Activated B cell treated with CpG ODN at 0.5 μM for 24 hours (primary cell): ENCODE data around the gene DMPK. TPM values are rescaled to one million over a fixed set of nuclear protein-coding genes. Genes with fewer than 3 reads are reported as not detected.

Experiments
- ATAC-seq: fragments of 200-7000 bp; cut with Tn5 transposase; one replicate; pipeline ENCODE4 v1.10.0; 2021; ENCODE audit warnings: low read depth, mild to moderate bottlenecking, moderate library complexity
- CTCF ChIA-PET: fragments of 350-600 bp; sonication (Branson Sonifier 250); formaldehyde crosslinking; loops from one replicate; lab custom pipeline; 2021; ENCODE audit warnings: antibody characterized with exemption; lab: Charles Lee
- POLR2A ChIA-PET: fragments of 350-600 bp; sonication (Branson Sonifier 250); formaldehyde crosslinking; loops from one replicate; lab custom pipeline; 2021; ENCODE audit warnings: antibody characterized with exemption; lab: Charles Lee
- DNase-seq: peaks from one replicate; pipeline ENCODE4 v3.0.0; 2022
- H3K27ac Mint-ChIP-seq: one replicate; pipeline ENCODE4 v1.8.0; 2020; ENCODE audit warnings: mixed read lengths
- H3K27me3 Mint-ChIP-seq: one replicate; pipeline ENCODE4 v1.8.0; 2021; ENCODE audit warnings: mixed read lengths
- H3K36me3 Mint-ChIP-seq: one replicate; pipeline ENCODE4 v1.8.0; 2021; ENCODE audit warnings: low read depth, mixed read lengths
- H3K4me1 Mint-ChIP-seq: one replicate; pipeline ENCODE4 v1.8.0; 2021; ENCODE audit warnings: mixed read lengths
- H3K4me3 Mint-ChIP-seq: one replicate; pipeline ENCODE4 v1.8.0; 2020; ENCODE audit warnings: mild to moderate bottlenecking, mixed read lengths
- H3K9me3 Mint-ChIP-seq: one replicate; pipeline ENCODE4 v1.8.0; 2020; ENCODE audit warnings: mixed read lengths
- CTCF ChIP-seq: fragments of 200-600 bp; IDR thresholded peaks from one replicate; pipeline ENCODE4 v1.8.0; 2022; ENCODE audit warnings: antibody characterized with exemption, mild to moderate bottlenecking
- intact Hi-C: fragments of 100-400 bp; cut with micrococcal nuclease; formaldehyde crosslinking; loops from one replicate; pipeline ENCODE4 v1.15.1; 2024
- total RNA-seq: library from RNA; stranded (reverse); gene quantifications from 2 replicates; pipeline ENCODE4 v1.2.3, GENCODE V29; 2022

DMPK gene
- total RNA-seq, 1 donor from 2014 or later: 39.0 TPM

DNA sequence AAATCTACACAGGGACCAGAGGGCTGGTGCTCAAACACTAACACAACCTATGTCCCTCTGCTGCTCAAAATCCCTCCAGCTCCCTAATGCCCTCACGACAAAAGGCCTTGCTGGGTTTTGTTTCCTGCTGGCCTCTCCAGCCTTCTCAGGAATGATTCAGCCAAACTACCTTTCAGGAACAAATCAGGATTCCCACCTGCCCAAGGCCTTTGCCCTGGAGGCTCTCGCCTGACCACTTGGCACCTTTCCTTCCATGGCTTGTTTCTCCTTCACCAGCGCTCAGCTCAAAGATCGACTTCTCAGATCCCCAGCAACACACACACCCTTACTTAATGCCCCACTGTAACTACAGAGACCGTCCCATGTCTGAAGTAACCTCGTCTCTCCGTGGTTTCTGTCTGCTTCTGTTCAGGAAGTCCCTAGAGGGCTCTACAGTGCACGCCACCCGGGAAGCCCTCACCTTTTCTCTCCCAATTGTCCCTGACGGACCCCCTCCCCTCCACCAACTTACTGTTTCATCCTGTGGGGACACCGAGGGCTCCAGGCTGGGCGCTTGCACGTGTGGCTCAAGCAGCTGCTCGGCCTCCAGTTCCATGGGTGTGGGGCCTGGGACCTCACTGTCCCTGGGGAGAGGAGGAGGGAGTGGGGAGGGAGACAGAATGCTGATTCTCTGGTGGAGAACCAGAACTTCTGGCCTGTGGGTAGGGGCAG lies 10.0 kb downstream of the DMPK start:
- Mint-ChIP-seq H3K4me3 (no peak overlapping the region), H3K4me1 (peaks cover 19% of the 10 kb centered on the region), H3K36me3 (peaks cover 9% of the 10 kb centered on the region), H3K9me3 (no peaks in the 10 kb centered on the region), H3K27ac (peak overlapping the region; percentile 20), H3K27me3 (no peaks in the 10 kb centered on the region)
- intact Hi-C loops: loop anchor here (10.0 kb wide), 1 partner anchor 347 kb away; the partner anchor contains the start of gene ERCC1
- TF ChIP-seq CTCF: no peak
- ChIA-PET POLR2A (interaction anchor here (0.6 to 1.1 kb wide), 3 partner anchors 10 to 27 kb away, joined by 3 to 4 read pairs (median 3); partner anchors contain the start of genes DMPK and DMWD), CTCF (interaction anchor here (0.9 to 7.1 kb wide), 2 partner anchors 26 to 245 kb away, joined by 3 to 172 read pairs; no protein-coding TSS in a partner anchor)
- DNase-seq (no peak), ATAC-seq (no peak)

GRCh38 chr19:45771311-45771933 lies 10.9 kb downstream of the DMPK start:
- peak overlapping the region; percentile 55 for H3K4me3 Mint-ChIP-seq
- H3K9me3 Mint-ChIP-seq: no peaks in the 10 kb centered on the region
- ChIA-PET CTCF (interaction anchor here (1.2 to 7.1 kb wide), 3 partner anchors 21 to 34 kb away, joined by 5 to 172 read pairs (median 6); partner anchors contain the start of gene DMWD), POLR2A (interaction anchor here (0.6 to 3.4 kb wide), 10 partner anchors 11 to 115 kb away, joined by 3 to 45 read pairs (median 5); partner anchors contain the start of genes DMPK, IRF2BP1 and SYMPK)
- peak overlapping the region; percentile 30 for H3K27ac Mint-ChIP-seq
- intact Hi-C loops: loop anchor here (10.0 kb wide), 1 partner anchor 347 kb away; the partner anchor contains the start of gene ERCC1
- H3K4me1 Mint-ChIP-seq: peaks cover 19% of the 10 kb centered on the region
- no peaks in the 10 kb centered on the region for H3K27me3 Mint-ChIP-seq
- H3K36me3 Mint-ChIP-seq: peaks cover 1% of the 10 kb centered on the region
- ATAC-seq: no peak
- TF ChIP-seq CTCF: no peak
- no peak for DNase-seq

DNA sequence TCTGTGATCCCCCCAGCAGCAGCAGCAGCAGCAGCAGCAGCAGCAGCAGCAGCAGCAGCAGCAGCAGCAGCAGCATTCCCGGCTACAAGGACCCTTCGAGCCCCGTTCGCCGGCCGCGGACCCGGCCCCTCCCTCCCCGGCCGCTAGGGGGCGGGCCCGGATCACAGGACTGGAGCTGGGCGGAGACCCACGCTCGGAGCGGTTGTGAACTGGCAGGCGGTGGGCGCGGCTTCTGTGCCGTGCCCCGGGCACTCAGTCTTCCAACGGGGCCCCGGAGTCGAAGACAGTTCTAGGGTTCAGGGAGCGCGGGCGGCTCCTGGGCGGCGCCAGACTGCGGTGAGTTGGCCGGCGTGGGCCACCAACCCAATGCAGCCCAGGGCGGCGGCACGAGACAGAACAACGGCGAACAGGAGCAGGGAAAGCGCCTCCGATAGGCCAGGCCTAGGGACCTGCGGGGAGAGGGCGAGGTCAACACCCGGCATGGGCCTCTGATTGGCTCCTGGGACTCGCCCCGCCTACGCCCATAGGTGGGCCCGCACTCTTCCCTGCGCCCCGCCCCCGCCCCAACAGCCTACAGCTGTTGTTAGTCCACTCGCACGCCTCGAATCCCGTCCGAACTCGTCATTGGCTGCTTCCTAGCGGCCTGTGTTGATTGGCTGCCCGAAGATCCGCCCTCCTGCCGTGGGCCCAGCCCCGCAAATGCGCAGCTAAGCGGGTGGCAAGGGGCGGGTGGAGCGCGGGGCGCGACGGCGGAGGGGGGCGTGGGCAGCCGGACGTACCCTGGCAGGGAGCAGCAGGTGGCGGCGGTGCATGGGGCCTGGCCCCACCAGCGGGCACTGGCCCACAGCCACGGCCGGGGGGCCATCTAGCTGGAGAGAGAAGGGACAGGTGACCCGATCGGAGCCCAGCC lies 11.8 kb downstream of the DMPK start:
- Mint-ChIP-seq H3K4me1 (peaks cover 19% of the 10 kb centered on the region), H3K27ac (peak overlapping the region; percentile 88), H3K36me3 (no peaks in the 10 kb centered on the region), H3K9me3 (no peaks in the 10 kb centered on the region), H3K27me3 (peaks cover 3% of the 10 kb centered on the region), H3K4me3 (peak overlapping the region; percentile 89)
- peak; percentile 69 for ATAC-seq
- TF ChIP-seq CTCF: peak; percentile 71
- ChIA-PET POLR2A (interaction anchor here (0.5 to 3.4 kb wide), 22 partner anchors 9 to 1917 kb away, joined by 3 to 46 read pairs (median 5); partner anchors contain the start of genes DHX34, DMPK, DMWD and FBXO46), CTCF (interaction anchor here (0.6 to 7.1 kb wide), 14 partner anchors 9 to 1975 kb away, joined by 3 to 172 read pairs (median 4); partner anchors contain the start of genes BLOC1S3, DMWD, NOP53 and QPCTL)
- DNase-seq: peak; percentile 93
- intact Hi-C loops: loop anchor here (1.0 to 10.0 kb wide), 9 partner anchors 9 to 346 kb away; partner anchors contain the start of genes CCDC61, ERCC1, FBXO46 and QPCTL

- ChIA-PET POLR2A (interaction anchor here (0.5 to 3.4 kb wide), 23 partner anchors 8 to 1918 kb away, joined by 3 to 46 read pairs (median 8); partner anchors contain the start of genes DMPK, DMWD, FBXO46 and IRF2BP1), CTCF (interaction anchor here (0.7 to 7.1 kb wide), 20 partner anchors 9 to 591 kb away, joined by 3 to 172 read pairs (median 4); partner anchors contain the start of genes BLOC1S3, DMWD, FBXO46 and QPCTL)
- no peak for DNase-seq
- Mint-ChIP-seq H3K27me3 (peaks cover 3% of the 10 kb centered on the region), H3K27ac (peak overlapping the region; percentile 88), H3K4me1 (peaks cover 19% of the 10 kb centered on the region), H3K4me3 (peak overlapping the region; percentile 89), H3K36me3 (no peaks in the 10 kb centered on the region), H3K9me3 (no peaks in the 10 kb centered on the region)
- peak; percentile 13 for ATAC-seq
- no peak for TF ChIP-seq CTCF
- intact Hi-C loops: loop anchor here (1.0 to 10.0 kb wide), 13 partner anchors 9 to 345 kb away; partner anchors contain the start of genes CCDC61, ERCC1, FBXO46 and QPCTL
Measured at GRCh38 chr19:45769821-45770191, 12.5 kb downstream of the DMPK start.
